Measurements from ENCODE around the gene CBLB. TPM values are rescaled to one million over a fixed set of nuclear protein-coding genes. Genes with fewer than 3 reads are reported as not detected.

The CBLB gene
- total and polyA plus RNA-seq, 2 experiments from 2014 or later = 20.5 to 47.7 TPM

GRCh38 chr3:105824129-105824528 lies 44.7 kb downstream of the CBLB start:
- H3K4me1 ChIP-seq (ENCODE audit: insufficient read depth) = no peaks in the 10 kb centered on the region
- Mint-ChIP-seq H3K4me3 (no peak overlapping the region), H3K27me3 (ENCODE audit: insufficient read depth, low read depth, poor library complexity) (peaks cover 3% of the 10 kb centered on the region), H3K27ac (no peak overlapping the region), H3K9me3 (no peaks in the 10 kb centered on the region), H3K36me3 (ENCODE audit: low read depth) (peaks cover 13% of the 10 kb centered on the region; the same call in 2 of the 3 replicates), H3K4me1 (peaks cover 20% of the 10 kb centered on the region; the same call in 2 of the 3 replicates)
- H3K4me2 ChIP-seq = no peak overlapping the region
- peaks cover 7% of the 10 kb centered on the region; the same call in 1 of the 2 replicates for H3K79me2 ChIP-seq (replicated peaks; ENCODE audit: insufficient read depth)
- H3K4me3 ChIP-seq = no peak overlapping the region
- H3K27me3 ChIP-seq (ENCODE audit: insufficient read depth) = no peaks in the 10 kb centered on the region
- H3F3A ChIP-seq (replicated peaks; ENCODE audit: low read depth) = no peaks in the 10 kb centered on the region
- H2AFZ ChIP-seq = no peak overlapping the region
- ATAC-seq (no peak), DNase-seq (ENCODE audit: low spot score) (no peak)
- no peak overlapping the region for H3K27ac ChIP-seq (ENCODE audit: low read depth)
- H3K9me2 ChIP-seq (ENCODE audit: insufficient read depth) = no peaks in the 10 kb centered on the region
- no peak for TF ChIP-seq ZNF331 (CRISPR knock-in tag; IDR thresholded peaks at IDR 0.05; ENCODE audit: low read depth)
- TF ChIP-seq ETS1 (IDR thresholded peaks at IDR 0.05) = no peak
- no peak for TF ChIP-seq ZNF114 (CRISPR knock-in tag; IDR thresholded peaks at IDR 0.05)
- no peak for TF ChIP-seq ZNF462 (CRISPR knock-in tag; IDR thresholded peaks at IDR 0.05)
- TF ChIP-seq EZH2 (IDR thresholded peaks at IDR 0.05; ENCODE audit: low read depth, unreplicated experiment) = no peak
- no peaks in the 10 kb centered on the region for H4K20me1 ChIP-seq (replicated peaks; ENCODE audit: insufficient read depth)
- no peaks in the 10 kb centered on the region for H3K36me3 ChIP-seq (ENCODE audit: insufficient read depth)

All from GM23338 (cell line).